GM21367 (cell line): ENCODE results near the gene ADI1.
A peak's percentile ranks its signal among the peaks of the same experiment; 100 is the strongest.
"Not testable (repeated sequence)": the region's sequence is repeated elsewhere in the genome, so short reads cannot be mapped to it uniquely, and the experiment has no call there.

Experiments
- ATAC-seq: cut with Tn5 transposase; IDR thresholded peaks from one replicate; pipeline ENCODE4 v1.9.1; 2021; ENCODE audit not compliant: unreplicated experiment

ADI1 gene

GRCh38 chr2:3529316-3530025 is 10.1 kb upstream of the ADI1 start:
- ATAC-seq, result no peak

DNA sequence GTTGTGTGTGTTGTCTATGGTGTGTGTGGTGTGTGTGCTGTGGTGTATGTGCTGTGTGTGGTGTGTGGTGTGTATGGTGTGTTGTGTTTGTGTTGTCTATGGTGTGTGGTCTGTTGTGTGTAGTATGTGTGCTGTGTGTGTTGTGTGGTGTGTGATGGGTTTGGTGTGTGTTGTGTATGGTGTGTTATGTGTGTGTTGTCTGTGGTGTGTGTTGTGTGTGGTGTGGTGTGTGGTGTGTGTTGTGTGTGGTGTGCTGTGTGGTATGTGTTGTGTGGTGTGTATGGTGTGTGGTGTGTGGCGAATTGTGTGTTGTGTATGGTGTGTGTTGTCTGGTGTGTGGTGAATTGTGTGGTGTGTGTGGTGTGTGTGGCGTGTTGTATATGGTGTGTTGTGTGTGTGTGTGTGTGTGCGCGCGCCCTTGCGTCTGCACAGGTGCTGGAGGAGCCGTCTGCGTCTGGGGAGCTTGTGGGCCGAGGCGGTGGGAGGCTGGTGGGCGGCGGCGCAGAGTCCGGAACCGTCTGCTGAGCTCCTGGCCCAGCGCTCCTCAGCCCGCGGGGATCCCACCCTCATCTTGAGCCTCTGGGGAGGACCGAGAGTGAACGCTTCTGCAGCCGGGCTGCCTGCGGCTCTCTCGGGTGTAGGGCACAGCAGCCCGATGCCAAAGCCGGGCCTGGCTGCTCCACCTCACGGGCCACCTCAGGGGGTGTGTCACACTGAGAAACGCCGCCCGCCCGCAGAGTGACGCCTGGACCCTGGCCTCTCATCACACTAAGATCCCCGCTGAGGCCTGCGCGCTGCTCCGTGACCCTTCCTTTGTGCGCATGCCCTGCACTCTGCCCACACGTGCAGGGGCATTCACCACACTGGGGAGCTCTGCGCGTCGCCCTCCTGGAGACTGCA is 8.8 kb upstream of the ADI1 start:
- no peak for ATAC-seq

DNA sequence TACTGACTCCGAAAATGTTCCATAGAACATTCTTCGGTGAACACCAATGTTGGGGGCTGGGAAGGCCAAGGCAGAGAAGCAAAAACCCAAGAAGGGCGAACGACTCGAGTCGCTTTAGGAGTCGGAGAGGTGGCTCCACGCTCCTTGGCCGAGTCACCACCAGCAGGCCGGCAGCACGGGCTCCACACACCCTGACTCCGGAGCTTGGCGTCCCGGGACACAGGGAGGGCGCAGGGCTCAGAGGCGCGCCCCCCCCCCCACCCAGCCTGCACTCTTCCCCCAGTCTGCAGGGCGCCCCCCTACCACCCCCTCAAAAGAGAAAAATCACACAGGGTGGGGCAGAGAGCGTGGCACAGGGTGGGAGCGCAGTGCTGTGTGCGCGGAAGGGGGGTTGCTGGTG is 7.5 kb upstream of the ADI1 start:
- no peak for ATAC-seq

DNA sequence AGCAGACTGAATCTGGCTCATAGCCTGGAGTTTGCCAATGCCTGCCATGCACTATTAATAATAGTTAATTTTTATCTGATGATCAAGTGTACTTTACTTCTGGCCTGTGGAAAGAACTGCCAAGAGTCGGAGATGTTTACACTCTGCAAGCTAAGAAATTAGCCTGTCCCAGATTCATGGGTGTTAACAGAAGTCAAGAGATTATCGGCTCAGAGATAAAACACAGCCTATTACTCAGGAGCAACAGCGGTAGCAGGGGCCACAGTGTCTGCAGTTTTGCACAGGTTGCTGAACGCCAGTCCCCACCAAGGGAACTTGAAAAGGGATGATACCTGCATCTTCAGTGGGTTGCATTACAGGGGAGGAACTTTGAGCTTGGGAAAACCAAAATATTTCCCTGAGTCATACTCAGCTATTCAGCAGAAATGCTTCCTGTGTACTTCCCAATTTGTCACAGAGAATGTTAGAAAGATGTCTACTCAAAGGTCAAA is 4.3 kb upstream of the ADI1 start:
- no peak for ATAC-seq

DNA sequence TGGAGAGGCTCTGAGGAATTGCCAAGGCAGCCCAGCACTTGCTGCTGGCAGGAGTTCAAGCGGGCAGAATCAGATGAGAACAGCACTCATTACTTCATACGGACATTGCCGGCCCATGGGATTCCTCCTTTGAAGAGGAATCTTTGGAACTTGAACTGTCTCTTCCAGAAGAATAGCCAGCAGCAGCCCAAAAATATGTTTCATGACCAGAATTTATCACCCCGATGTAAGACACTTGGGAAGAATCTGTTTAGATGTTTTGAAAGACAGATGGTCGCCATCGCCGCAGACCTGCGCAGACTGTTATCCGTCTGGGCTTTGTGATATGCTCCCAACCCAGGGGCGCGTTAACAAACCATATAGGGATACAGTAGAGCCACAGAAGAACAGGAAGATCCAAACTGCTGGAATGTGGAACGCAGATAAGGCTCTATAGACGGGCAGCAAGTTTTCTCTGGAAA is 3.7 kb upstream of the ADI1 start:
- ATAC-seq, result no peak

GRCh38 chr2:3520591-3520990 is 1.3 kb upstream of the ADI1 start:
- ATAC-seq, result no peak

DNA sequence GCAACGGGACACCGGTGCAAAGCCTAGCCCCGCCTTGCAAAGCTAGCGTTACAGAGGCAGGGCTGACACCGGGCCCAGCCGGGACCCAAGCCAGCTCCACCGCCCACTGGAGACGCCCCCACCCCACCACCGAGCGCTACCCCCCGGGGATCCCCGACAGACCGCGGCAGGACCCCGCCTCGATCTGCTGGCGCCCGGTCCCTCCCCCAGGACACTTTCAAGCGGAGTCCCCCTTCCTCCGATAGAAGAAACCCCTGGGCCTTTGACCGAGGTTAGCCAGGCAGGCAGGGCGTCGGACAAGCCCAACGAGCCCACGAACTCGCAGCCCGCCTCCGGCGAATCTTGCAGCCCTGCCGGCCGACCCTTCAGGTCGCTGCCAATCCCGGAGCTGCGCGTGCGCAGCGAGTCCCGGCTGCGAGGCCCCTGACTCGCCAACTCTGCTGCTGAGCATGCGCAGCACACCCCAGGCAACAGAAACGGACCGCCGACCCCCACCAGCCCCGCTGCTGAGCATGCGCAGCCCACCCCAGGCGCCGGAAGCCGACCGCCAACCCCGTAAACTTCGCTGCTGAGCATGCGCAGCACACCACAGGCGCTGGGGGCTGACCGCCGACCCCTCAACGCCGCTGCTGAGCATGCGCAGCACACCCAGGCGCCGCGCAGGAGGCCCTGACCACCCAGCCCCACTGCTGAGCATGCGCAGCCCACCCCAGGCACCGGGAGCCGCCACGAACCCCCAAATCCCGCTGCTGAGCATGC is 656 bp downstream of the ADI1 start:
- ATAC-seq, result peak; percentile 74

- ATAC-seq, result no peak
These were observed 1.3 kb downstream of the ADI1 start for GRCh38 chr2:3517948-3518495.

- ATAC-seq, result no peak
These were observed 2.5 kb downstream of the ADI1 start for GRCh38 chr2:3516831-3517230.

- not testable (repeated sequence) for ATAC-seq
These were observed 3.9 kb downstream of the ADI1 start for GRCh38 chr2:3515438-3515837.

DNA sequence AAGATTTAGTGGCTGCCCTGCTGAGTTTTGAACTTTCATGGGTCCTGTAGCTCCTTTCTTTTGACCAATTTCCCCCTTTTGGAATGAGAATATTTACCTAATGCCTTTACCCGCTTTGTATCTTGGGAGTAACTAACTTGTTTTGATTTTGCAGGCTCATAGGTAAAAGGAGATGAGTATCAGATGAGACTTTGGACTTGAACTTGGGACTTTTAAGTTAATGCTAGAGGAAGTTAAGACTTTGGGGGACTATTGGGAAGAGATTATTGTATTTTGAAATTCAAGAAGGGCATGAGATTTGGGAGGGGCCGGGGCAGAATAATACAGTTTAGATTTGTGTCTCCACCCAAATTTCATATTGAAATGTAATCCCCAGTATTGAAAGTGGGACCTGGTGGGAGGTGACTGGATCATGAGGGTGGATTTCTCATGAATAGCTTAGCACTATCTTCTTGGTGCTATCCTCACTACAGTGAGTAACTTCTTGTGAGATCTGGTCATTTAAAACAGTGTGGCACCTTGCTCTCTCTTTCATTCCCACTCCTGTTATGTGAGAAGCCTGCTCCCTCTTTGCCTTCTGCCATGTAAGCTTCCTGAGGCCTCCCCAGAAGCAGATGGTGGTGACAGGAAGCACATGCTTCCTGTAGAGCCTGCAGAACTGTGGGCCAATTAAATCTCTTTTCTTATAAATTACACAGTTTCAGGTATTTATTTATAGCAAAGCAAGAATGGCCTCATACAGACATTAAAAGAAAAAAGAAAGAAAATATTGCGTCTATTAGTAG is 6.1 kb downstream of the ADI1 start:
- ATAC-seq, result no peak

DNA sequence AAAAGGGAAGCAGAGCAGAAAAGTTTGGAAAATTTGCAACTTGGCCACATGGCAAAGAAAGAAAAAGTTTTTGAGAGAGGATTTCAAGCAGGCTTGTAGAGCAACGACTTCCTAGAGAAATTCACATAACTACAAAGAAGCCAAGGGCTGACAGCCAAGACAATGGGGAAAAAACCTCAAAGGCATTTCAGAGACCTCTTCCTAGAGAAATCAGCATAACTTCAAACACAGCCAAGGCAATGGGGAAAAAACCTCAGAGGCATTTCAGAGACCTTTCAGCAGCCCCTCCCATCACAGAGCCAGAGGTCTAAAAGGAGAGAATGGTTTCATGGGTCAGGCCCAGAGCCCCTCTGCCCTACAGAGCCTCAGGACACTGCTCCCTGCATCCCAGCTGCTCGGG is 7.2 kb downstream of the ADI1 start:
- no peak for ATAC-seq

GRCh38 chr2:3505771-3506170 is 13.6 kb downstream of the ADI1 start:
- ATAC-seq, result no peak

DNA sequence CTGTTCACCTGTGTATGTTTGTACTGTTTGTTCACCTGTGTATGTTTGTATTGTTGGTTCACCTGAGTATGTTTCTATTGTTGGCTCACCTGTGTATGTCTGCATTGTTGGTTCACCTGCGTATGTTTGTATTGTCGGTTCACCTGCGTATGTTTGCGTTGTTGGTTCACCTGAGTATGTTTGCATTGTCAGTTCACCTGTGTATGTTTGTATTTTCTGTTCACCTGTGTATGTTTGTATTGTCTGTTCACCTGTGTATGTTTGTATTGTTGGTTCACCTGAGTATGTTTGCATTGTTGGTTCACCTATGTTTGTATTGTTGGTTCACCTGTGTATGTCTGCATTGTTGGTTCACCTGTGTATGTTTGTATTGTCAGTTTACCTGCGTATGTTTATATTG is 14.6 kb downstream of the ADI1 start:
- no peak for ATAC-seq

GRCh38 chr2:3503483-3503882 is 15.8 kb downstream of the ADI1 start:
- no peak for ATAC-seq

DNA sequence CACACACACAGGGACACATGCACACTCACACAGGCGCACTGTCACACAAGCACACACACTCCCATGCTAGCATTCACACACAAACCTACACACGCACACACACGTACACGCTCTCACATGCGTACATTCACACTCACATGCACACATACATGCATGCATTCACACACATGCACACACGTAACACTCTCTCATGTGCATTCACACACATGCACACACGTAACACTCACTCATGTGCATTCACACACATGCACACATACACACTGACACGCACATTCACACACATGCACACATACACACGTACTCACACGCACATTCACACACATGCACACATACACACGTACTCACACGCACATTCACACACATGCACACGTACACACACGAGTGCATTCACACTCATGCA is 16.3 kb downstream of the ADI1 start:
- ATAC-seq, result no peak

DNA sequence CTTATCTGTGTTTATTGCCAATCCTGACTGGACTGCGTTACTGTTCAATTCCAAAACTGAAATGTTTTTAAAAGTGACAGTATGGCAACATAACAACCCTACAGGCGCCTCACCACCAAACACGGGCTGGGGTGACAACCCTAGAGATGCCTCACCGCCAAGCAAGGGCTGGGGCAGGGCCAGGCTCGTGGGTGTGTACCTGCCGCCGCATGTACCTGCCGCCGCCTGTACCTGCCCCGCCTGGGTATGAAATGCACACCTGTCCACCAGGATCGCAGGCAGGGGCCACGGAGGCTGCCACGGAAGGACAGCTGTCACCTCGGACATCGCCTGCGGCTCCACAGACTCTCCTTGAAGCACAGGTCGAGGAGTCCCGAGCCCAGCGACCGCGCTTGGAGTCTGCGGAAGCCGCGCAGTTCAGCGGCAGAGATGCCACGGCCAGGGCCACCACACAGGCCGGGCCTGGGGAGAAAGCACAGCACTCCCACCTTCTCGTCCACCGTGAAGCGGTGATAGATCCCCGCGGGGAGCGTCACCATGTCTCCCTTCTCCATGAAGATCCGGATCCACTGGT is 18.9 kb downstream of the ADI1 start:
- no peak for ATAC-seq

- ATAC-seq, result no peak
These were observed 20.4 kb downstream of the ADI1 start for GRCh38 chr2:3498783-3499394.

DNA sequence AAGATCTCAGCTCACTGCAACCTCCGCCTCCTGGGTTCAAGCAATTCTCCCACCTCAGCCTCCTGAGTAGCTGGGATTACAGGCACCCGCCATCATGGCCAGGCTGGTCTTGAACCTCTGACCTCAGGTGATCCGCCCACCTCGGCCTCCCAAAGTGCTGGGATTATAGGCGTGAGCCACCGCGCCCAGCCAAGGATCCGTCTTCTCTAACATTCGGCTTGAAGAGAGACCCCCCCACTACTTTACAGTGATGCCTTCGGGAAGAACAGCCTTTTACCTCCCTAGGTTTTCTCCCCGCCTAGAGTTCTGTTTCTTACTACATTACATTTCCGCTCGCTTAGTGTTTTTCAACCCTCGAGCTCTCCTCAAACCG is 22.6 kb downstream of the ADI1 start:
- not testable (repeated sequence) for ATAC-seq
